Renal cortical epithelial cell (primary cell): ENCODE data around the gene SLC7A6. TPM values are rescaled to one million over a fixed set of nuclear protein-coding genes. Genes with fewer than 3 reads are reported as not detected.
"Not testable (repeated sequence)": the region's sequence is repeated elsewhere in the genome, so short reads cannot be mapped to it uniquely, and the experiment has no call there.

Experiments
- DNase-seq: peaks from one replicate; pipeline ENCODE4 v3.0.0-alpha.2; 2011; ENCODE audit warnings: low read depth
- total RNA-seq: library from RNA; depleted of rRNA; stranded (reverse); fragments of >200 nt; gene quantifications from 2 replicates; pipeline ENCODE4 v1.2.3, GENCODE V29; 2014

The SLC7A6 gene
- total RNA-seq, 1 donor from 2014 or later, result 20.0 TPM

DNA sequence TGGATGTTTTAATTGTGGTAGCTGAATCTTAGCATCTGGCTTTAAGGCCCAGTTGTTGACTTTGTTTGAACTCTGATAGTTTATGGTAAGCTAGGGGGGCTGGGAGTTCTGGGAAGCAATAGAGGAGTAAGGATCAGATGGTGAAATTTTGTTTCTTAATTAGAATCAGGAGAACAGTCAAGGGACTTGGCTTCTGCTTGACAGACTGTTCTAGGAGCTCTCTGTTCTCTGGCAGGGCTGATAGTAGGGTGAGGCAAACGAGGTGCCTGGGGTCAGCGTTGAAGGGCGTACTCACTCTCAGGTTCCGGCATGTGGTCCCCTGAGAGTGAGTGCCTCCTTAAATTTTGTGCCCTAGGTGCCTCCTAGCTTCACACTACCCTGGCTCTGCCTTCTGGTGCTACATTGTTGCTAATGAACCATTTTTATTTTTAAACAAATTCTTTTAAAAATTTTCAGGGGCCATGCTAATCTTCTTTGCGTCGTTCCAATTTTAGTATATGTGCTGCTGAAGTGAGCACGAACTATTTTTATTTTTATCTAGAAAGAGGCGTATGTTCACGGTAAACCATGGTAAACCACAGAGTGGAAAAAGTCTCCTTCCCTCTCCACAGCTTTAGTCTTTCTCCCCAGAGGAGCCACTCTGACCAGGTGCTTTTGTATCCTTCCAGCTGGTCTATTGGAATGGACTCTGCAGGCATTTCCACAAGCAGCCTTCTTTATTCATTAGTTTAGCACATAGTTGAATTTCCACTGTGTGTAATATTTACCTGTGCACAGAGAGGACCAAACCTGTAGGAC lies 19.7 kb downstream of the SLC7A6 start:
- DNase-seq, result no peak

DNA sequence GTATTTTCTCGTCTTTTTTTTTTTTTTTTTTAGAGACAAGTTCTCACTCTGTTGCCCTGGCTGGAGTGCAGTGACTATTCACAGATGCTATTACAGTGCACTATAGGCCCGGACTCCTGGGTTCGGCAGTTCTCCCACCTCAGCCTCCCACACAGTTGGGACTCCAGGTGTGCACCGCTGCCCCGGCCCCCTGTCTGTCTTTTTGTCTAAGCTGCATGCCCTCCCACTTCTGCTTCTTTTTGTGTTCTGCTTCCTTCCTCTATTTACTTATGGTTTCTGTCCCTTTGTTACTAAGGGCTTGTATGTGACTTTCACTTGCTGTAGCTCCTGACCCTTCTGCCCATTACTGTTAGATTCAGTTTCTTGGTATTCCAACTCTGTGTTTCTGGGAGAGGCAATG lies 20.5 kb downstream of the SLC7A6 start:
- no peak for DNase-seq

DNA sequence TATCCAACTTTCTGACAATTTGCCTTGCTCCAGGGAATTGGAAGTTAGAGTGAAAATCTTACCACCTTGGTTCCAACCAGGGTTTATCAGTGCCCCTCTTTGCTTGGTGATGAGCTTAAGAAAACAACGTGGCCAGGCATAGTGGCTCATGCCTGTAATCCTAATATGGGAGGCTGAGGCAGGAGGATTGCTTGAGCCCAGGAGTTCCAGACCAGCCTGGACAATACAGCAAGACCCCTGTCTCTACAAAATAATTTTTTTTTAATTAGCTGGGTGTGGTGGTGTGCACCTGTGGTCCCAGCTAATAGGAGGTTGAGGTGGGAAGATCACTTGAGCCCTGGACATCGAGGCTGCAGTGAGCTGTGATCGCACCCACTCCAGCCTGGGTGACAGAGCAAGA lies 21.4 kb downstream of the SLC7A6 start:
- DNase-seq, result no peak

DNA sequence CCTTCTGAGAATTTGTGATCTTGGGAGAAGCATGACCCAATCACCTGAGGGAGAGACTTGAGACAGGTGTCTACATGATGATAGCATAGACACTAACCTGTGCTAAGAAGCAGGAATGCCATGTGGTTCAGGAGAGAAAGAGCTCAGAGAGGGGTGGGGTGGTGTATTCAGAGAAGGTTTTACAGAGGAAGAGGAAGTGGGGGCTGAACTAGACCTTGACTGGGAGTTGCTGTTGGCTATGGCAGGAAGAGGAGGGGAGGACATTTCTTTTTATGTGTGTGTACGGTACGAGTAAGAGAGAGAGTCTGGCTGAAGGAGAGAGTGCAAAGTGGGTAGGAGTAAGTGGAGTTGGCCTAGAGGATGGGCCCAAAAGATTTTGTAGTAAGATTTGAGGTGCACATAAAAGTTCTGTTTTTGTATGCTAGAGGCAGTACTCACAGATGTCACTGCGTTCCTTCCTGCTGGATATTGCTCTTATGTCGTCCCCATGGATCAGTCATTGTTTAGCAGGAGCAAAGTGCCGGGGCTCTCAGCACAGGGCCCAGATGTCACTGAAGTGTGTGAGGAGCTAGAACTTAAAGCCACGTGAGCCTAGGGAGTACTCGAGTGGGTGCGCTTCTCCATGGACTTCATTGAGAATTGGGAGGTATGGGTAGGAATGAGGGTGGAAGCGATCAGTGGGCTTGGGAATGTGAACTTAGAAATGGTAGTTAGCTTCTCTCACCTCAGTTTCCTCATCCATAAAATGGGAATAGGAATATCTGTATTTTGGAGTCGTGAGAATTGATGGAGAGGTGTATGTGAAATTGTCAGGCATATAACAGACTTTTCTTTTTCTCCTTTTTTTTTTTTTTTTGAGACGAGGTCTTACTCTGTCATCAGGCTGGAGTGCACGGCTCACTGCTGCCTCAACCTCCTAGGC lies 22.1 kb downstream of the SLC7A6 start:
- DNase-seq, result no peak

DNA sequence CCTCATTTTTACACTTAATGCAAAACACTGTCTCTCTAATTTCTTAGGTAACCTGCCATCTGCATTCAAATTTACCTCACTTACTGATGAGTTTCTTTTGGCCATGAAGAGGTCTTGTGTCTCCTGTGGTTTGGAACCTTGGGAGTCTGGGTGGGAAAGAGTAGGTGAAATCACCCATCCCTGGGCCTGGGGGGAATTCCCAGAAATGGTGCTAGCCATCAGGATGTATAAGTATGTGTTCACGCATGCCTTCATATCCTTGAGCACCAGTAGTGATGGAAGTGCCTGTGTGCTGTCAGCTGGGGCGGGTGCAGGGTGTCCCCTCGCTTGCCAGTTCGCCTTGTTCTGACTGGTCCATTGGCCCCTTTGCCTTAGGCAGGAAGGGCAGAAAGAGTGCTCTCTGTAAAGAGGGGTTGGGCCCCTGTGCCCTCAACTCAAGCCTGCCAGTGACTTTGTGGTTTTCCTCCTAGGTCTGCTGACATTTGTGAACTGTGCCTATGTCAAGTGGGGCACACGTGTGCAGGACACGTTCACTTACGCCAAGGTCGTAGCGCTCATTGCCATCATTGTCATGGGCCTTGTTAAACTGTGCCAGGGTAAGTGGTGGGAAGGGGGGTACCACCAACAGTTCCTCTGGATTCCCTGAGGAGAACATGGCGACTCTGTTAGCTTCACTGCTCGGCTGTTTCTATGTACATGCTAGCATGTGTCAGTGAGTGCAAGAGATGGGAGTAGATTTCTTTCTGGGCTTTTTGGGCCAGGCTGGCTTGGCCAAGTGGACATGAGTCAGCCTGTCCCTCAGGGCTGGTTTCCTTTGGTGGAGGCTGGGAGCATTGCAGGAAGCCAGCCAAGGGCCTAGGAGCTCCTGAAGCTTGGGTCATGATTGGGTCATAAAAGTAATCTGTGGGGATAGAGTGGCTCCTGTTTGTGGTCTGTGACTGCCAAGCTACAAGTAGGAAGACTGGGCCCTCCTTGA lies 23.2 kb downstream of the SLC7A6 start:
- peak; percentile 90 for DNase-seq

DNA sequence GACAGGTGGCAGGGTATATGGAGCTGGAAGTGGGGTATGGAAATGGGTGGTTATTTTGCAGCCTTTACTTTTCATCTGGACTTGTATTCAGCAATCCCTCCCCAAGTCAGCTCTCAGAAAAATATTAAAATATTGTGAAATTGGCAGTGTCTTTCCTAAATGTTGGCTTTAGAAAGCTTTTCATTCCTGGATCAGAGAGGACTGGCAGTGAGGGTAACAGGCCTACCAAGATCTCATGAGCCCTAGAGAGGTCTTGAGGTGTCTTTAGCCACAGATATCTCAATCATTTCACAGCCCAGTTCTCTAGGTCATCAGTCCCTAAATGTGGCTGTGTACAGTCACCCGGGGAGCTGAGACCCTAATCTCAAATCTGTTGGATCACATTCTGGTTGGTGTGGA lies 23.9 kb downstream of the SLC7A6 start:
- DNase-seq, result no peak

DNA sequence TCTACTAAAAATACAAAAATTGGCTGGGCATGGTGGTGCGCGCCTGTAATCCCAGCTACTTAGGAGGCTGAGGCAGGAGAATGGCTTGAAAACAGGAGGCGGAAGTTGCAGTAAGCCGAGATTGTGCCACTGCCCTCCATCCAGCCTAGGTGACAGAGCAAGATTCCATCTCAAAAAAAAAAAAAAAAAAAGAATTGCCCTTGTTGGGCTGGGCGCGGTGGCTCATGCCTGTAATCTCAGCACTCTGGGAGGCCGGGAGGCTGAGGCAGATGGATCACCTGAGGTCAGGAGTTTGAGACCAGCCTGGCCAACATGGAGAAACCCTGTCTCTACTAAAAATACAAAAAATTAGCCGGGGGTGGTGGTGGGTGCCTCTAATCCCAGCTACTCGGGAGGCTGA lies 24.5 kb downstream of the SLC7A6 start:
- DNase-seq, result not testable (repeated sequence)

DNA sequence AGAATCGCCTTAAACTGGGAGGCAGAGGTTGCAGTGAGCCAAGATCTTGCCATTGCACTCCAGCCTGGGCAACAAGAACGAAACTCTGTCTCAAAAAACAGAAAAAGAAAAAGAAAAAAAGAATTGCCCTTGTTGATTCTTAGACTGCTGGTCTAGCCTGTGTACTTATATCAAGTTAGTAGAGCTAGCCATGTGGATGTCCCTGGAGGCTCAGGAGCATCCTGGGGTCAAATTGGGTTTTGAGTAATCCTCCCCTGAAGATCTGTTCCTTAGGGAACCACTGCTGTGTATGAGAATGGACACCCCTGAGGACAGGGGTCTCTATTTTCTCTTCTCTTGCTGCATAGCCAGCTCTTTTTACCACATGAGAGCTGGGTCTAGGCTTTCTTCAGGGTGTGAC lies 24.9 kb downstream of the SLC7A6 start:
- no peak for DNase-seq

DNA sequence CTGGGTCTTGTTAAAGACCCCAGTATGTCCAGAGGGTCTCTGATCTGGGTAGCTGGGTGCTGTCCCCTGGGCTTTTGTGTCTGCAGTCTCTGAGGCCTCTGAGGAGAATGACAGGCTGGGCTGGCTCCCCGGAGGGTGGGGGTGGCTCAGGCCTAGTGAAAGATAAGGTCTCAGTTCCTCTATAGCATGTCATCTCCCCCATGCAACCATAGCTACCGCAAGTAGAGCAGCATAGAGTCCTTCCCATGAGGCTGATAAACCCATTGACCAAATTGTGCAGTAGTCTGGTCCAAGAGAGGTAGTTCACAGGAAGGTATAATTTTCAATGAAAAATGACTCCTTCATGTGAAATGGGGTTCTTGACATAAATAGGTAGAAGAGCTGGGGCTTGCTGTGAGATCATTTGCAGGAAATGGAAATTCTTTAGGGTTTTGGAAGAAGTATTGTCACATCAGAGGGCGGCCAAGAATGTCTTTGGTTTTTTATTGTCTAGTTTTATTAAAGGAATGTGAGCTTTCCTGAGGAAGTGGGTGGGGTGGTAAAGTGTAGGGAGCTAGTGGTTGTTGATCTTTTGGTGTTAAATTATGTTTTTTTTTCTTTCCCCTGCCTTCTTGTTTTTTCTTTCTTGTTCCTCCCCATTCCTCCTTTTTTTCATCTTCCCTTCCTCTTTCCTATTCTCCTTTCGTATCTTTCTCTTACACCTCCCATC lies 25.4 kb downstream of the SLC7A6 start:
- no peak for DNase-seq

DNA sequence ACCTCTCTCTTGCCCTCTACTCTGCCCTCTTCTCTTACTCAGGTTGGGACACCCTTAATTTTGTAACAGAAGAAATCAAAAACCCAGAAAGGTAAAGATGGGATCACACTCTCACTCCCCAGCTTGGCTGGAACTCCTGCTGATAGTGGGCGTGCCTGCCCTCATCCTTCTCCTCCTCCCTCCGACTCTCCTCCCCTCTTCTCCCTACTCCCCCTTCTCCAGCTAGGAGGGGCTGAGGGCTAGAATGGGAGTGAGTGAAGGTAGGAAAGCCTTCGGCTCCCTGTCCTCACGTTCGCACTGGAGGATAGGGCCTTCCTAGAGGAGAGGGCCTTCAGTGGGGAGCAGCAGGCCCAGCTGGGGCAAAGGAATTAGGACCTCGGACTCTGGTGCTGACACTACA lies 26.1 kb downstream of the SLC7A6 start:
- DNase-seq, result no peak

DNA sequence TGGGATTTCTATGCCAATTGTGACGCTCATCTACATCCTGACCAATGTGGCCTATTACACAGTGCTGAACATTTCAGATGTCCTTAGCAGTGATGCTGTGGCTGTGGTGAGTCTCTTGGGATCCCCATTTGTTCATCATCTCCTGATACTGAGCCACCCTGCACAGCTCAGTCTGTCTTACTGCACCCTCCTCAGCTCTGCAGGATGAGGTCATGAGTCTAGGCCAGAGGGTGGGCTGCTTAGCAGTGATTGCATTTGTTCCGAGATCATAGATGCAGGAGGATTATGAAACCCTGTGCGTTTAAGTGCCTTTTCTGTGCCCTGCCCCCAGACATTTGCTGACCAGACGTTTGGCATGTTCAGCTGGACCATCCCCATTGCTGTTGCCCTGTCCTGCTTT lies 26.9 kb downstream of the SLC7A6 start:
- no peak for DNase-seq

DNA sequence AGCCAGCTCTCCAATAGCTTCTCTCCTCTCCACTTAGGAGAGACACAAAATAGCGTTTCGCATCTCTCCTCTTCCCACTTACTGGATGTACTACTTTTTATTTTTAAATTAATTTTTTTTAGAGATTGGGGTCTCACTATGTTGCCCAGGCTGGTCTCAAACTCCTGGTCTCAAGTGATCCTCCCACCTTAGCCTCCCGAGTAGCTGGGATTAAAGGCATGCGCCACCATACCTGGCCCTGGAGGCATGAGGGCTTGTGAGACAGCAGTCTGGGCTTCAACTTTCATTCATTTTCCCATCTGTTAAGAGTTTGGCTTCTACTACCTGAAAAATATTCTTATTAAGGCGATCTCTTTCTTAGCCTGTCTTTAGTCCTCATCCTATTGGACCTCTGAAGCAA lies 28.1 kb downstream of the SLC7A6 start:
- DNase-seq, result no peak

DNA sequence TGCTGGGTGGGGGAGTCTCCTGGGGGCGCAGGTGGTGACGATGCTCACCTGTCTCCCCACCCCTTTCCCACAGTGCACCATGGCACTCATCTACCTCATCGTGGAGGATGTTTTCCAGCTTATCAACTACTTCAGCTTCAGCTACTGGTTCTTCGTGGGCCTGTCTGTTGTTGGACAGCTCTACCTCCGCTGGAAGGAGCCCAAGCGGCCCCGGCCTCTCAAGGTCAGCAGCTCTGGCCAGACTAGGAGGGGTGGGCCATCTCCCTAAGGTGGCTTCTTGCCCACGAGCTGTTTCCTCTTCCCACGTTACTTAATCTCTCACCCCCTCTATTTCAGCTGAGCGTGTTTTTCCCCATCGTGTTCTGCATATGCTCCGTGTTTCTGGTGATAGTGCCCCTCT lies 32.0 kb downstream of the SLC7A6 start:
- DNase-seq, result no peak

DNA sequence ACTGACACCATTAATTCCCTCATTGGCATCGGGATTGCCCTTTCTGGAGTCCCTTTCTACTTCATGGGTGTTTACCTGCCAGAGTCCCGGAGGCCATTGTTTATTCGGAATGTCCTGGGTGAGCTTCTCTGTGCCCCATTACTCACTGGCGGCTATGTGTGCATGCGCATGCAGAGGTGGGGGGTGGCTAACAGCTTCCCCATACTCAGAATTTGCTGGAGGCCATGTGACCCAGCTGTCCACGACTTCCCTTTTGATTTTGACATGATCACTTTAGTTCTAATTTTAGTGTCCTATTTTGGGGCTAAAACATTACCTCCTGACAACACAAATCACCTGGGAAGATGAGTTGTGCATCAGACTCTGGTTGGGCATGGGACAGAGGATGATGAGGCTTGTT lies 32.4 kb downstream of the SLC7A6 start:
- no peak for DNase-seq

DNA sequence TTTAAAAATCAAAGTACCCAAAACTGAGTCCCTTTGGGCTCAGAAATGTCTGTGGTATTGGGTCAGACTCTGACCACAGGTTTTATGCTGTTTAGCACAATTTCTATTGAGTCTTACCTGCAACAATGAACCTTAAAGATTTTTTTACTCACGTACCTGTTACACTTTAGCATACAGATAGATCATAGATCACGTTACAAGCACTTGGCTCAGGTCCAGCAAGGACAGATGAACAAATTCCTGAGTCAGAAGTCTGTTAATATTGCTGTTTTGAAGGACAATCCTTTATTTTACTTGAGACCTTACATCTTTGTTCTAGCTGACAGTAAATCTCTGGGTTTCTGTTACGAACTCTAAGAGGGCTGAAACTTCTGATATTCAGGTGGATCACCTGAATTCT lies 33.6 kb downstream of the SLC7A6 start:
- DNase-seq, result no peak

DNA sequence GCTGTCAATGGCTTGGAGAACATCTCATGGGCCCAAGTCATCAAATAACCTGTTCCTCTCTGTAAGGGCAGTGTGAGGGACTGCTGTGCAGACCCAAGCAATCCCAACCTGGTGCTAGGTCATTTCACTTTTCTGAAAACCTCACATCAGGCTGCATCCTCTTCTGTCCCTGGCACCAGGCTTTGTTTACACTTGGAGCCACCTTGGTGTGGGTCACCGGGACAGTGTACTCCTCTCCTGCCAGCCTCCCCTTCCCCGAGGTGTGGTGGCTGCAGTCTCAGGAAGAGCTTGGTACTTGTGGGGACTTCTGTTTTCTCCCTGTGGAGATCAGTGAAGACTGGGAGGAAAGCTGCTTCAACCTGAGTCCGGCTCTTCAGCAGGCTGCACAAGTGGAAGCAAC lies 34.0 kb downstream of the SLC7A6 start:
- no peak for DNase-seq

DNA sequence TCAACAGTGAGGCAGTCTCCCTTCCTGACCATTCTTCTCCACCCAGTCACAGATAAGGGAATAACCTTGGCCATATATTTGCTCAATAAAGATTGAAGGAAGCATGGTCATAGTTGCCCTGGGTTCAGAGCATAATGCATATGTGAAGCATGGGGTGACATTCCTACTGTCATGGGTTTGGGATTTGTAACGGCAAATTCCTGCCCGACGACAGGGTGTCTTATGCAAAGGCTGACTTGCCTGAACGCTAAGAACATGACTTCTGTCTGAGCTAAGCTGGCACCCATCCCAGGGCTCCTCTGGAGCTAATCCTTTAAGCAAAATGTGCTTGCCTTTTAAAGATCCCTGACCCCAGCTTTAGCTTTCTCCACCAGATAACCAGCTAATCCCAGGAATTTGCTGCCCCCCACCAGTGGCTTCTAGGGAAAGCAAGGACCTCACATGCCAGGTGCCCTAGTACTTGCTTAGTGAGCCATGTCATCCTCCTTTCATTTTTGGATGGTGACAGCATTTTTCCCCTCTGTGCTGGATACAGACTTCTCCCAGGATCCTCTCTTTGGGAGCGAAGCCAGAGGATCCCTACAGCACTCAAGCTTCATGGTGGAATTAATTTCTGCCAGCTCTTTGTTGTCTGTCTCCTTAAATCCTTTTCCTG lies 34.7 kb downstream of the SLC7A6 start:
- DNase-seq, result peak; percentile 38

DNA sequence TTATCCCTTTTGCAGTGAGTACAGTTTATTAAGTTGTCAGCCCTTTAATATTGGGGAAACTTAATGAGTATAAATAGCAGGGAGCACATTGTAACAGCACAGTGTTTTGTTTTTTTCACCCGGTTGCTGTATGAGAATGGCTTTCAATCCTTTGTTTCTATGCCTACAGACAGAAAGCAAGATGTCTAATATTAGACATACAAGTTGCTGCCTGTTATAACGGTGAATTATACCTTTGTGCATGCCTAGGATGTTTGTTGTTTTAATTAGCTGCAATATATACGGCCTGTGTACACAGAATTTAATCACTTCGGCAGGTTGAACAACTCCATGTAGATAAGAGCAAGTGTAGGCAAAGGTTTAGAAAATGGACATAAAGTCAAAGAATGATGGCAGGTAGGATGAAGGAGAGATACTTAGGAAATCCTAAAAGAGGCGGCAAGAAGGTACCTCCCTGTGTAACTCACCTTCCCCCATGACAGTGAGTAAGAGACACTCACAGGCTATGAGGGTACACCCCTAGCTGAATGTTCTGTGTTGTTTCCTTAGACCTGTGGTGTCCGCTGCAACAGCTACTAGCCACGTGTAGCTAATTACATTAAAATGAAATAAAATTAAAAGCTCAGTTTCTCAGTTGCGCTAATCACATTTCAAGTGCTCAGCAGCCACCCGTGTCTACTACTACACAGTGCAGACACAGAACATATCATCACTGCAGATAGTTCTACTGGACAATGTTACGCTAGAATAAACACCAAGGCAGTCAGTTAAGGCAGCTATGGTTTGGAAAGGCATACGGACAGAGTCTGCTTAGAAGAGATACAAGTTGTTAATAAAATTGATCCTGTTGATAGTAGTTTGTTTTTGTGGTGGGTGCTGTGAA lies 35.5 kb downstream of the SLC7A6 start:
- DNase-seq, result no peak

DNA sequence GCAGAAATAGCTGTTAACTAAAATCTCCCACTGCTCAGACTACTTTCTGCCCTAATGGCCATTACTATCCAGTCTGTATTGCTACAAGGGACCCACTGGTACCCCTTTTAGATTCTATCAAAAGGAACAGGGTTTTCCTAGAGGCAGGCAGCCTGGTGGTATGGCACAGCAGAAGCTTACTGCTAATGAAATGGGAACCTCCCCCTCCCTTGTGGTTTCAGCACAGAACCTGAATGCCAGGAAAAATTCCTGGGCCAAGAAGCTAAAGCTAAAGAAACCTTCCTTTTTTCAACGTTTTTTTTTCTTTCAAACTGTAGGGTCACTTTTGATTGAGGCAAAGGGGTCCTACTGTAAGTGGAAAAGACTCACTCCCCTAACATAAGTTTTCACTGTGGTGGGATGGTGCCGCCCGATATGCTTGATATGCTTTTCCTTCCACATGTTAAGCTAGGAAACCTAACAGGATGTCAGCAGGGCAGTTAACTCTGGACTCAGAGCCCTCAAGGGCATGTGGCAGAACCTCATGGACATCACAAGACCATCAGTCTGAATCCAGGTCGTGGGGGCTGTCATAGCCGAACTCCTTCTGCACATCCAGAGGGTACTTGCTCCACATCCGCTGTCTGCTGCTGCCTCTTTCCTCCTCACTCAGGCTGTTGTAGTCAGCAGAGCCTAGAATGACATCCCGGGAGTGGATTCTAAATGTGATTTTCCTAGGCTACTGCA lies 36.6 kb downstream of the SLC7A6 start:
- DNase-seq, result no peak
